Fibroblast of mammary gland (primary cell): ENCODE results near the gene KHSRP.
A peak's percentile ranks its signal among the peaks of the same experiment; 100 is the strongest.
"Not testable (repeated sequence)": the region's sequence is repeated elsewhere in the genome, so short reads cannot be mapped to it uniquely, and the experiment has no call there.

ENCODE experiments used
- DNase-seq: peaks from one replicate; pipeline ENCODE4 v3.0.0-alpha.2; 2010; ENCODE audit warnings: low read depth
- H3K4me3 ChIP-seq: 2 replicates; pipeline ENCODE4 v1.5.1; 2011; ENCODE audit warnings: low read depth, mild to moderate bottlenecking, low read length, moderate library complexity; ENCODE audit not compliant: control insufficient read depth
- TF ChIP-seq, protein P1 (sequence below): conservative IDR thresholded peaks from 2 replicates; pipeline ENCODE4 v1.5.1; 2011; ENCODE audit warnings: low read depth, low read length, inconsistent platforms; ENCODE audit not compliant: control insufficient read depth, insufficient read depth

The KHSRP gene

DNA sequence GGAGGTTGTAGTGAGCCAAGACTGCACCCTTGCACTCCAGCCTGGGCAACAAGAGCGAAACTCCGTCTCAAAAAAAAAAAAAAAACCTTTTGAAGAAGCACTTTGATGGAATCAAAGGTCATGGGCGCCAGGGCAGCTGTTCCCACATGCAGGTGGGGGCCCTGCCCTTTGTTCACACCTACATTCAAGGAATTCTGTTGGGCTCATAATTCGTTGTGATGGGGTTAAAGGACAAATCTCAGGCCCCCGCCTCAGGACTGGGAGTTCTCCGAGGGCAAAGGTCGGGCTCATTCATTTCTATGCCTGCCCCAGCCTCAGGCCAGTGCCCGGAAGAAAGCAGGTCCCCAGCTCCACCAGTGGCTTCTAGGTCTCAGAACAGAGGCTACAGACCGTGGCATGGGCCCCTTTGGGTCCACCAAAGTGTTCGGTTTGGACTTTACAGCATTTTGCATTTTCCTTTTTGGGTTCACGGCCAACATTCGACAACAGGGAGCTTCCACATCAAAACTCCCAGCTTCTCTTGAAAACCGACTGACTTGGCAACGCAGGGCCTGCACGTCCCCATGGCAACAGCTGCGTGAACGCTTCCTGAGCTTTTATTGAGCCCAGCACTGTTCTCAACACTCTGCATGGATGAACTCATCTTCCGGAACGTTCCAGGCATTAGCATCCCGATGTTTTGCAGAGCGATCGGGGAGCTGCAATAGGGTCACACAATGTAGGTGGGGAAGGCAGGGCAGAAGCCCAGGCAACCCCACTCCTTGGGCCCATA is 21.6 kb downstream of the KHSRP start:
- no peak overlapping the region for H3K4me3 ChIP-seq
- TF ChIP-seq, protein P1, sequence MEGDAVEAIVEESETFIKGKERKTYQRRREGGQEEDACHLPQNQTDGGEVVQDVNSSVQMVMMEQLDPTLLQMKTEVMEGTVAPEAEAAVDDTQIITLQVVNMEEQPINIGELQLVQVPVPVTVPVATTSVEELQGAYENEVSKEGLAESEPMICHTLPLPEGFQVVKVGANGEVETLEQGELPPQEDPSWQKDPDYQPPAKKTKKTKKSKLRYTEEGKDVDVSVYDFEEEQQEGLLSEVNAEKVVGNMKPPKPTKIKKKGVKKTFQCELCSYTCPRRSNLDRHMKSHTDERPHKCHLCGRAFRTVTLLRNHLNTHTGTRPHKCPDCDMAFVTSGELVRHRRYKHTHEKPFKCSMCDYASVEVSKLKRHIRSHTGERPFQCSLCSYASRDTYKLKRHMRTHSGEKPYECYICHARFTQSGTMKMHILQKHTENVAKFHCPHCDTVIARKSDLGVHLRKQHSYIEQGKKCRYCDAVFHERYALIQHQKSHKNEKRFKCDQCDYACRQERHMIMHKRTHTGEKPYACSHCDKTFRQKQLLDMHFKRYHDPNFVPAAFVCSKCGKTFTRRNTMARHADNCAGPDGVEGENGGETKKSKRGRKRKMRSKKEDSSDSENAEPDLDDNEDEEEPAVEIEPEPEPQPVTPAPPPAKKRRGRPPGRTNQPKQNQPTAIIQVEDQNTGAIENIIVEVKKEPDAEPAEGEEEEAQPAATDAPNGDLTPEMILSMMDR = no peak
- DNase-seq = peak; percentile 75

DNA sequence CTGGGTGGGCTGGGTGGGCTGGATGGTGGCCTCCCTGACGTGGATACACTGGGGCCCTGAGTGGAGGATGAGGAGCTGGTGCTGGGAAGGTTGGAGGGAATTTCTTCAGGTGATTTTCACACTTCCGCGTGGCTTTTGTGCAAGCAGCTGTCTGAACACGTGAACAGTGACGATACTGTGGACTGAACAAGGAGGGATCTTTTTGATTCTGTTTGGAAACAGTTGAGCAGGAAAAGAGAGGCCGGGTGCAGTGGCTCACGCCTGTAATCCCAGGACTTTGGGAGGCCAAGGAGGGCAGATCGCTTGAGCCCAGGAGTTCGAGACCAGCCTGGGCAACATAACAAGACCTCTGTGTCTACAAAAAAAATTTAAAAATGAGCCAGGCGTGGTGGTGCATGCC is 22.6 kb downstream of the KHSRP start:
- TF ChIP-seq, protein P1 = no peak
- no peak overlapping the region for H3K4me3 ChIP-seq
- no peak for DNase-seq

DNA sequence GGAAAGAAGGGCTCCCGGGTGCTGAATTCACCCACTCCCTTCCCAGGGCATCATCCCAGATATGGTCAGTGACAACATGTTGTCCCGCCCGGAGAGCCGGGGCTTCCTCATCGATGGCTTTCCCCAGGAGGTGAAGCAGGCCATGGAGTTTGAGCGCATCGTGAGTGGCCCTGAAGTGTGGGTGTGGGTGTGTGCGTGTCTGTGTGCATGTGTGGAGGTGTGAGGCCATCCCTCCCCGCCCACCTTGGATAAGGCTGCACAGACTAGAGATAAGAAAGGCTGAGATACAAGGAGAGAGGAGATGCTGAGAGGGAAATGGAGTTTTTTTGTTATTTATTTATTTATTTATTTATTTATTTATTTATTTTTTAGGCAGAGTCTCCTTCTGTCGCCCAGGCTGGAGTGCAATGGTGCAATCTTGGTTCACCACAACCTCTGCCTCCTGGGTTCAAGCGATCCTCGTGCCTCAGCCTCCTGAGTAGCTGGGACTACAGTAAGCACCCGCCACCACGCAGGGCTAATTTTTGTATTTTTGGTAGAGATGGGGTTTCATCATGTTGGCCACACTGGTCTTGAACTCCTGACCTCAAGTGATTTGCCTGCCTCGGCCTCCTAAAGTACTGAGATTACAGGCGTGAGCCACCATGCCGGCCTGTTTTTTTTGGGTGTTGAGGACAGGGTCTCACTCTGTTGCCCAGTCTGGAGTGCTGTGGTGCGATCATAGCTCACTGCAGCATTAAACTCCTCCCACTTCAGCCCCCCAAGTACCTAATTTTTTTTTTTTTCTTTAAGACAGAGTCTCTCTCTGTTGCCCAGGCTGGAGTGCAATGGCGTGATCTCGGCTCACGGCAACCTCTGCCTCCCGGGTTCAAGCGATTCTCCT is 24.3 kb downstream of the KHSRP start:
- not testable (repeated sequence) for DNase-seq, H3K4me3 ChIP-seq

DNA sequence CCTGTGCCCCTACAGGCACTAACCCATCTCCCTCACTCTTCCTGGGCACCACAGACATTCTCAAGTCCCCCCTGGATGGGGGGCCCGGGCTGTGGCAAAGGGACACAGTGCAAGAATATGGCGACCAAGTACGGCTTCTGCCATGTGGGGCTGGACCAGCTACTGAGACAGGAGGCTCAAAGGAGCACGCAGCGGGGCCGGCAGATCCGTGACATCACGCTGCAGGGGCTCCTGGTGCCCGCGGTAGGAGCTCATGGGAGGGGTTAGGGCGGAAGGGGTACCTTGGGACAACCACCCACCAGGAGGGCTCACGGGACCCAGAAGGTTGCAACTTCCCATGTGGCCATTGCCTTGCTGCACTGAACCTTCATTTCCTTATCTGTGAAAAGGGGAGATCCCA is 28.3 kb downstream of the KHSRP start:
- no peak for DNase-seq
- no peak overlapping the region for H3K4me3 ChIP-seq
- TF ChIP-seq, protein P1 = no peak

DNA sequence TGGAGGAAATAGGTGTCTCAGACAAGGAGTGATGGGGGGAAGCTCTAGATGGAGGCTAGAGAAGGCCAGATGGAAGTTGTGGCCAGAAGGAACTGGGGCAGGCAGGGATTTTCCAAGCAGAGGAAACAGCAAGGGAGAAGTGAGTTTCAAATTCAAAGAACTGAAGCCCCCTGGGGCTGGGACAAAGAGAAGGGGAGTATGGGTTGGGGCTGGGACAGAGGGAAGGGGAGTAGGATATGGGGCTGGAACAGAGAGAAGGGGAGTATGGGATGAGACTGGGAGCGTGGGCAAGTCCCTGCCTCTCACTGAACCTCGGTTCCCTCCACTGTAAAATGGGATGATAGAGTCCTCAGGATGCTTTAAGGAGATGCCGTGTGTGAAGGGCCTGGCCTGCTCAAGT is 29.8 kb downstream of the KHSRP start:
- H3K4me3 ChIP-seq = no peak overlapping the region
- no peak for DNase-seq
- TF ChIP-seq, protein P1 = no peak

DNA sequence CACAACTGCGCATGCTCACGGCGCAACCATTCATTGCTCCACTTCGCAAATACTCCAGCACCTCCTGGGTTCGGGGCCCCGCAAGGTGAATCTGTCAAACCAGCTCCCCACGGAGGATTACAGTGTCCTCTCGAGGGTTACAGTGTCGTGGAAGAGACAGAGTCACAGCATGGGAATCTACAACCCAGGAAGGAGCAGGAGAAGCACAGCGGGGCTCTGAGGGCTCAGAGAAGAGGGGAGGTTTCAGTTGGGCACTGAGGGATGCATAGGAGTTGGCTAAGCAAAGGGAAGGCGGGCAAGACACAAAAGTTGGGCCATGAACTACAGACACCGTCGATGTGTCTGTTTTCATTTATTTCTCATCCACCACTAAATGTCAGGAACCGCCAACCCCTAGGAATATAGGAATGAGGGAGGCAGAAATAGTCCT is 30.6 kb downstream of the KHSRP start:
- peak overlapping the region; percentile 71 for H3K4me3 ChIP-seq
- TF ChIP-seq, protein P1 = no peak
- no peak for DNase-seq
